HG03045 (cell line): ENCODE measurements around the gene RAPGEF3.

Experiments used
- ATAC-seq: cut with Tn5 transposase; IDR thresholded peaks from one replicate; pipeline ENCODE4 v1.9.1; 2021; ENCODE audit warnings: mild to moderate bottlenecking, moderate library complexity; ENCODE audit not compliant: unreplicated experiment

Gene RAPGEF3

GRCh38 chr12:47758834-47759690 is at the start of gene RAPGEF3:
TSS of gene RAPGEF3 (minus strand) at chr12:47758880. CDS start at chr12:47758556, 324 bp downstream.
- ATAC-seq, result peak; percentile 43

- ATAC-seq, result peak; percentile 38
Observed at GRCh38 chr12:47808050-47808449, 49.4 kb upstream of the RAPGEF3 start.

GRCh38 chr12:47807338-47807737 is 48.7 kb upstream of the RAPGEF3 start:
- no peak for ATAC-seq

- ATAC-seq, result no peak
Observed at GRCh38 chr12:47805417-47805816, 46.7 kb upstream of the RAPGEF3 start.

- ATAC-seq, result no peak
Observed at GRCh38 chr12:47804171-47804570, 45.5 kb upstream of the RAPGEF3 start.

GRCh38 chr12:47803191-47803875 is 44.7 kb upstream of the RAPGEF3 start:
- ATAC-seq, result no peak

- ATAC-seq, result no peak
Observed at GRCh38 chr12:47802312-47802711, 43.6 kb upstream of the RAPGEF3 start.

GRCh38 chr12:47801904-47802246 is 43.2 kb upstream of the RAPGEF3 start:
- ATAC-seq, result no peak

GRCh38 chr12:47801170-47801903 is 42.7 kb upstream of the RAPGEF3 start:
- ATAC-seq, result no peak

GRCh38 chr12:47800582-47800981 is 41.9 kb upstream of the RAPGEF3 start:
- no peak for ATAC-seq

- no peak for ATAC-seq
Observed at GRCh38 chr12:47799357-47799955, 40.8 kb upstream of the RAPGEF3 start.

GRCh38 chr12:47798382-47798948 is 39.8 kb upstream of the RAPGEF3 start:
- ATAC-seq, result no peak

- ATAC-seq, result no peak
Observed at GRCh38 chr12:47797441-47797840, 38.8 kb upstream of the RAPGEF3 start.

GRCh38 chr12:47795814-47796411 is 37.2 kb upstream of the RAPGEF3 start:
- ATAC-seq, result no peak

- ATAC-seq, result no peak
Observed at GRCh38 chr12:47795121-47795813, 36.6 kb upstream of the RAPGEF3 start.

- ATAC-seq, result no peak
Observed at GRCh38 chr12:47794679-47795078, 36.0 kb upstream of the RAPGEF3 start.

- ATAC-seq, result no peak
Observed at GRCh38 chr12:47793015-47793681, 34.5 kb upstream of the RAPGEF3 start.

- ATAC-seq, result no peak
Observed at GRCh38 chr12:47791874-47792273, 33.2 kb upstream of the RAPGEF3 start.

GRCh38 chr12:47791351-47791746 is 32.7 kb upstream of the RAPGEF3 start:
- ATAC-seq, result no peak
